GM06990 (cell line): Measurements from ENCODE around the gene UBE3B.

Source experiments
- DNase-seq: peaks from one replicate; pipeline ENCODE4 v3.0.0-alpha.2; 2011; ENCODE audit not compliant: insufficient read length; ENCODE audit errors: extremely low read depth
- H3K27me3 ChIP-seq: replicated peaks from 2 replicates; pipeline ENCODE4 v1.6.0; 2011; ENCODE audit warnings: low read length; ENCODE audit not compliant: control insufficient read depth, insufficient read depth
- H3K36me3 ChIP-seq: 2 replicates; pipeline ENCODE4 v1.5.1; 2011; ENCODE audit warnings: low read length; ENCODE audit not compliant: control insufficient read depth, insufficient read depth
- H3K4me3 ChIP-seq: replicated peaks from 2 replicates; pipeline ENCODE4 v1.5.1; 2011; ENCODE audit warnings: low read depth, mild to moderate bottlenecking, control low read depth, low read length
- TF ChIP-seq, protein P1 (sequence below): IDR thresholded peaks from 2 replicates; pipeline ENCODE4 v1.5.1; 2011; ENCODE audit warnings: low read length, control low read depth, mild to moderate bottlenecking, inconsistent platforms; ENCODE audit not compliant: insufficient read depth, poor library complexity, severe bottlenecking

UBE3B gene

DNA sequence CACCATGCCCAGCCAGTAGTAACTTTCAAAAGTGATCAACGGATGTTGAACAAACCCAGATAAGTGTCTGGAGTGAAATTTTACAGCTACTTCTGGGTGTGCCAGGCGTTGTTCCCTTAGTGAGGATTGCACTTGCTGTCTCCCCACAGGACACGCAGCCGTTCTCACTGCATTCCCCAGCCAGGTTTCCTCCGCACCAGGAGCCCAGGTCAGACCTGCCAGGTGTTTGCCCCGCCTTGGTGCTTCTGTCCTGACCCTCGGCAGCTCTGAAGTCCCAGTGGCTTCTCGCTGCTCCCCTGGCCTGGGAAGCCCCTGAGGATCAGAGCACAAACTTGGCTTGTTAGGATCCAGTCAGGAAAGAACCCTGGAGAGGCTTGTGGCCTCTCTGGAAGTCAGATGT, 59.7 kb downstream of the UBE3B start:
- peaks cover 5% of the 10 kb centered on the region for H3K36me3 ChIP-seq
- DNase-seq, result no peak
- no peaks in the 10 kb centered on the region for H3K27me3 ChIP-seq
- TF ChIP-seq, protein P1, sequence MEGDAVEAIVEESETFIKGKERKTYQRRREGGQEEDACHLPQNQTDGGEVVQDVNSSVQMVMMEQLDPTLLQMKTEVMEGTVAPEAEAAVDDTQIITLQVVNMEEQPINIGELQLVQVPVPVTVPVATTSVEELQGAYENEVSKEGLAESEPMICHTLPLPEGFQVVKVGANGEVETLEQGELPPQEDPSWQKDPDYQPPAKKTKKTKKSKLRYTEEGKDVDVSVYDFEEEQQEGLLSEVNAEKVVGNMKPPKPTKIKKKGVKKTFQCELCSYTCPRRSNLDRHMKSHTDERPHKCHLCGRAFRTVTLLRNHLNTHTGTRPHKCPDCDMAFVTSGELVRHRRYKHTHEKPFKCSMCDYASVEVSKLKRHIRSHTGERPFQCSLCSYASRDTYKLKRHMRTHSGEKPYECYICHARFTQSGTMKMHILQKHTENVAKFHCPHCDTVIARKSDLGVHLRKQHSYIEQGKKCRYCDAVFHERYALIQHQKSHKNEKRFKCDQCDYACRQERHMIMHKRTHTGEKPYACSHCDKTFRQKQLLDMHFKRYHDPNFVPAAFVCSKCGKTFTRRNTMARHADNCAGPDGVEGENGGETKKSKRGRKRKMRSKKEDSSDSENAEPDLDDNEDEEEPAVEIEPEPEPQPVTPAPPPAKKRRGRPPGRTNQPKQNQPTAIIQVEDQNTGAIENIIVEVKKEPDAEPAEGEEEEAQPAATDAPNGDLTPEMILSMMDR, result no peak
- H3K4me3 ChIP-seq, result no peak overlapping the region

DNA sequence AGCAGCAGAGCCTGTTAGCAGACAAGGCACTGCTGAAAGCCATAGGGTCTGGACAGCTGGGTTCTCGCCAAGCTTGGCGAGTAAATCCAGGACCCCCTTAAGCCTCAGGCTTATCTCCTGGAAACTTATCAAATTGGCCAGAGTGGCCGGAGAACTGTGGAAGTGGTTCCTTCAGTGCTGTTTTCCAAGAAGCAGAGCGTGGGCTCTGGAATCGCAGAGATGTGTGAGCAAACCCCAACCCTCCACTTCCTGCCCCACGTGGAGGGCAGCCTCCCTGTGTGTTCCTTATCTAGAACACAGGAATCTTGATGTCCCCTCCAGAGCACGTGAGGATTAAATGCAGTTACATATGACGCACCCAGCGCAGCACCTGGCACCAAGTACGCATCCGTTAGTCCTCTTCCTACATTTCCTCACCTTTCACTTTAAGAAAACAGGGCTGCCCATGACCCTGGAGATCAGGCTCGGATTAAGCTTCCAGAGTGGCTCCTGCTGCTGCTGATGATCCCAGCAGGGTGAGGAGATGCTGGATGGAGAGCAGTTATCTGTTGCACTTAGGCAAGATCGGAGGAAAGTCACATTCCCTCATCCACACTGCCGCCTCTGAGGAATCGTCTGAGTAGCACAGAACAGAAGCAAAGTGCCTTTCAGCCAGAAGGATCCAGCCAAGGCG, 60.9 kb downstream of the UBE3B start:
- Histone ChIP-seq H3K36me3 (peaks cover 5% of the 10 kb centered on the region), H3K4me3 (no peak overlapping the region), H3K27me3 (no peaks in the 10 kb centered on the region)
- DNase-seq, result no peak
- TF ChIP-seq, protein P1, result no peak

DNA sequence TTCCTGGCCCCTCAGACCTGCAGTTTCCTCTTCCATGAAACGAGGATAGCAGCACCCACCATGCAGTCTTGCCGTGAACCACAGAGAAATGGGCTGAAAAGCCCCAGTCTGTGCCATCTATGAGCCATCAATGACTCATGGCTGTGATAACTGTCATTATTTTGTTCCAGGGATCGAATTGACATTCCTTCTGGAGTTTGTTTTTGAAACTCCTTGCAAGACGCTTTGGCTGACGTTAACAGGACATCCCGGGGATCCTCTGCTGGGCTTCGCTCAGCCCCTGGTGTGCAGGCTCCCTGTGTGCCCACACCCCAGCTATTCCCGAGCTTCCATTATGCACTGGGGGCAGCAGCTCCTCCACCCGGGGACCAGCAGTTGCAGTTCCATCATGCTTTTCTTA, 62.1 kb downstream of the UBE3B start:
- Histone ChIP-seq H3K4me3 (no peak overlapping the region), H3K36me3 (peaks cover 3% of the 10 kb centered on the region), H3K27me3 (no peaks in the 10 kb centered on the region)
- TF ChIP-seq, protein P1, result no peak
- no peak for DNase-seq

DNA sequence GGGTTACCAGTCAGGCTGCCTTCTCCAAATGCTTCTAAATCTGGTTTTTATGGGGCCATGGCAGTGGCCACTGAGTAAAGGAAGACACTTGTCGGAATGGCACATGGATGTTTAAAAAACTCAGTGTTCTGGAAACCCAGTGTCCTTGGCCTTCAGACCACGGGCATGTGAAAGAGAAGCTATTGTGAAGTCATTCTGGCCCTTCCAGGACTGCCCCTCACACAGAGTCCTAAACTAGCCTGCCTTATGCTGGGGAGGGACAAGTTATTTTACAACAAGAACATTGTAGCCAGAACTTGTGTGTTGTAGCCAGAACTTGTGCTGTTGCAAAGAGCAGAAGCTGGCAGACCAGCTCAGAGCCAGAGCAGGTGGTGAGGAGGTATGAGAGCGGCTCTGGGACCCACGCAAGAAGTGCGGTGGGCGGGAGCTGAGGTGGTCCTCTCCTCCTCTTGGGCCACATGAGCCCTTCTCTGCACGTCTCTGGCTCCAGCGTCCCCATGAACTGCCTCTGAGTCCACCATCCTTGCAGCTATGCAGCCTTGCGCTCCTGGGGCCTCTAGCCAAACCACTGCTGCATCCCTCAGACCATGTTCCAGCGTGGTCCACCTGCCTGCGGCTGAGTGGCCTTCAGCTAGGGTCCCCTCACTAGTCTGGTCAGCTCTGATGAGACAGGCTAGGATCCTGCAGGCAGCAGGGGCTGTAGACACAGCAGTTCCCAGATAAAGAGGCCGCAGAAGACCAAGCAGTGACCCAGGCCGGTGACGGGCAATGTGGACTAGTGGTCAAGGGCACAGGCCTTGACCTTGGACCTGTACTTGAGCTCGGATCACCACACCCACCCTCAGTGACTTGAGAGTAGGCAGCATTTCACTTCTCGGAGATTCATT, 63.3 kb downstream of the UBE3B start:
- Histone ChIP-seq H3K4me3 (no peak overlapping the region), H3K36me3 (no peaks in the 10 kb centered on the region; the same call in 1 of the 2 replicates), H3K27me3 (no peaks in the 10 kb centered on the region)
- DNase-seq, result no peak
- TF ChIP-seq, protein P1, result no peak

DNA sequence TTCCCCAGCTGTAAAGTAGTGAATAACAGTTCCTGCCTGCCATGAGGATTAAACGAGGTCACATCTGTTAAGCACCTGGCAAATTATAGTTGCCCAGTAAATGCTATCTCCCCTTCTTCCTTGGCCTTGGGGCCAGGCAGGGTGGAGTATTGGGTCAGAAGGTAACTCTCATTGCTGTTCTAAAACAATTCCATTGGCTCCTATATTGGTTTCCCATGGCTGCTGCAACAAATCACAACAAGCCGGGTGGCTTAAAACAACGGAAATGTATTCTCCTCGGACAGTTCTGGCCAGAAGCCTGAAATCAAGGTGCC, 63.9 kb downstream of the UBE3B start:
- no peak for DNase-seq
- TF ChIP-seq, protein P1, result no peak
- H3K4me3 ChIP-seq, result no peak overlapping the region
- no peaks in the 10 kb centered on the region; the same call in 1 of the 2 replicates for H3K27me3 ChIP-seq
- no peaks in the 10 kb centered on the region; the same call in 1 of the 2 replicates for H3K36me3 ChIP-seq
